DMS153 (cell line): Measurements from ENCODE around the gene EIF5A2.
"Not testable (repeated sequence)": the region's sequence is repeated elsewhere in the genome, so short reads cannot be mapped to it uniquely, and the experiment has no call there.

Source experiments
- DNase-seq: peaks from one replicate; lab custom pipeline; 2025; lab: John Stamatoyannopoulos, UW

Gene EIF5A2

DNA sequence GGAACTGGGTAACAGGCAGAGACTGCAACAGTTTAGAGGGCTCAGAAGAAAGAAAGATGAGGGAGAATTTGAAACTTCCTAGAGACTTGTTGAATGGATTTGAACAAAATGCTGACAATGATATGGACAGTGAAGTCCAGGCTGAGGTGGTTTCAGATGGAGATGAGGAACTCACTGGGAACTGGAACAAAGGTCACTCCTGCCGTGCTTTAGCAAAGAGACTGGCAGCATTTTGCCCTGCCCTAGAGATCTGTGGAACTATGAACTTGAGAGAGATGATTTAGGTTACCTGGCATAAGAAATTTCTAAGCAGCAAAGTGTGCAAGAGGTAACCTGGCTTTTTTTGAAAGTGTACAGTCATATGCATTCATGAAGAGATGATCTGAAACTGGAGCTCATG lies 11.7 kb downstream of the EIF5A2 start:
- DNase-seq = no peak

DNA sequence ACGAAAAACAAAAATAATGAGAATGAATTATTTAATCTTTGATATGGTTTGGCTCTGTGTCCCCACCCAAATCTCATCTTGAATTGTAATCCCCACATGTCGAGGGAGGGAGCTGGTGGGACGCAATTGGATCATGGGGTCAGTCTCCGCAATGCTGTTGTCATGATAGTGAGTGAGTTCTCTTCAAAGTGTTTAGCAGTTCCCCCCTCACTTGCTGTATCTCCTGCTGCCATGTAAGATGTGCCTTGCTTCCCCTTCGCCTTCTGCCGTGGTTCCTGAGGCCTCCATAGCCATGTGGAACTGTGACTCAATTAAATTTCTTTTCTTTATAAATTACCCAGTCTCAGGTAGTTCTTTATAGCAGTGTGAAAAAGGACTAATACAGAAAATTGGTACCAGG lies 12.1 kb downstream of the EIF5A2 start:
- DNase-seq = not testable (repeated sequence)

GRCh38 chr3:170893895-170894294 lies 14.5 kb downstream of the EIF5A2 start:
- no peak for DNase-seq

- no peak for DNase-seq
Observed at GRCh38 chr3:170889630-170890029, 18.8 kb downstream of the EIF5A2 start.

GRCh38 chr3:170889132-170889531 lies 19.3 kb downstream of the EIF5A2 start:
- DNase-seq = no peak

- not testable (repeated sequence) for DNase-seq
Observed at GRCh38 chr3:170884109-170884930, 24.1 kb downstream of the EIF5A2 start.

DNA sequence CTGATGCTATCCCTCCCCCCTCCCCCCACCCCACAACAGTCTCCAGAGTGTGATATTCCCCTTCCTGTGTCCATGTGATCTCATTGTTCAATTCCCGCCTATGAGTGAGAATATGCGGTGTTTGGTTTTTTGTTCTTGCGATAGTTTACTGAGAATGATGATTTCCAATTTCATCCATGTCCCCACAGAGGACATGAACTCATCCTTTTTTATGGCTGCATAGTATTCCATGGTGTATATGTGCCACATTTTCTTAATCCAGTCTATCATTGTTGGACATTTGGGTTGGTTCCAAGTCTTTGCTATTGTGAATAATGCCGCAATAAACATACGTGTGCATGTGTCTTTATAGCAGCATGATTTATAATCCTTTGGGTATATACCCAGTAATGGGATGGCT lies 29.7 kb downstream of the EIF5A2 start:
- DNase-seq = not testable (repeated sequence)

DNA sequence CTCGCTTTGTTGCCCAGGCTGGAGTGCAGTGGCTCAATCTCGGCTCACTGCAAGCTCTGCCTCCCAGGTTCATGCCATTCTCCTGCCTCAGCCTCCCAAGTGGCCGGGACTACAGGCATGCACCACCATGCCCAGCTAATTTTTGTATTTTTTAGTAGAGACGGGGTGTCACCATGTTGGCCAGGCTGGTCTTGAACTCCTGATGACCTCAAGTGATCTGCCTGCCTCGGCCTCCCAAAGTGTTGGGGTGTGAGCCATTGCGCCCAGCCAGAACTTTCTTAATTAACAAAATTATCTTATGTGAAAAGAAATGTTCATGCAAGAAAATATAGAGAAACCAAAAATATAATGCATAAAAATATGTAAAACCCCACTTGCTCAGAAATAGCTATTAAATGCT lies 31.1 kb downstream of the EIF5A2 start:
- not testable (repeated sequence) for DNase-seq

DNA sequence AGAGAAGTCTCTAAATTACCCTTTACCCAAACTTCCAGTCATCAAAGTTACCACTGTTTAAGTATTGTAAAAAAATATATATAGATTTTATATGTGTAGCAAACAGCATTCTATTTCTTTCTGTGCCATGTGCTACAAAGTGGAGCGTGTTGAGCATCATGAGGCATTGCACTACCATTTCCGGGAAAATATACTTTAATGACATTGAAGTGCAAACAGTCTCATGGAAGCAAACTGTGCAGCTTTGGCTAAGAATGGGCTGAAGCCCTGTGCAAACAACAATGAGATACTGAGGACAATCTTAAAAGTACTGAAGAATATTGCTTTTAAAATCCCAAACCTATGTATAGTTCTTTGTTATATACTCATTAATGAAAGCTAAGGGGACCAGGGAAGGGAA lies 31.9 kb downstream of the EIF5A2 start:
- no peak for DNase-seq

DNA sequence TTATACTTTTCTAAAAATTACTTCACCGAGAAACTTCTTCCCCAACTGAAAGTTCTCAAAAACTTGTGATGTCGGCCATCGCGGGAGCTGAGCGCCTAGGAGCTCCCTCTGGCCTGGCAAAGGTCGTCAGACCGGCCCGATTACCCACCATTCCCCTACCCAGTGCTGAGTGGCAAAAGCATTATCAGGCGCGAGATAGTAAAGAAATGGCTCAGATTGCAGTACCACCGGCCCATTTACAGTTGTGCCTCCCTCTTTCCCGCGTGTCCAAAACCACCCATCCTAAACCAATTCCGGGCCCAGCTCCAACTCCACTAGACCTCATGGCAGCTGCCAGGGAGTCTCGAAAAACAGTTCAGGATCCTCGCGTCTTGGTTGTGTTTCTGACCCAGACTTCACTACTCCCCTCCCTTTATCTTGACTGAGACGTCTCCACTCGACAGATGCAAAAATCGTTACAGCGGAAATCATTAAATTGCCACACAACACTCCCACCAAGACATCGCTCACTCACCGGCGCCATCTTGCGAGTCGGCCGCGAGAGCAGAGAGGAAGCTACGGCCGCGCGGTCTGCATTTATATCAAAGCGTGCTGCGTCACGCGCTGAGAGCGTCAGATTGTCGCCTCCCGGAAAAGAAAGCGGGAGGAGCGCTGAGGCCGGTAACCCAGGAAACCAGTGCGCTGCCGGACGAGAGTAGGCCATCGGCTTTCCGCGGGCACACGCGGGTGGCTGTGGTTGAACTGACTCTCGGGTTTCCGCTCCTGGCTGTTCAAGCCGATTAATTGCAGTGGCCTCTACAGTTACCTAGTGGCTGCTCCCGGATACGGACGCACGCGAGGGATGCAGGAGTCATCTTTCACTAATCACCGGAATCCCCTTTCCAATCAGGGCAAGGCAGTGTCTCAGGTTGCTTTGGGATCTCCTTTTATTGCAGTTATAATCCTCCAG lies 38.5 kb downstream of the EIF5A2 start, which contains the start of gene RPL22L1:
Gene RPL22L1 (minus strand): TSS at position 551 of the 949 bp plus-strand sequence. CDS start 28 bp downstream, at position 523.
- no peak for DNase-seq

- no peak for DNase-seq
Observed at GRCh38 chr3:170869239-170869590, 39.2 kb downstream of the EIF5A2 start.

DNA sequence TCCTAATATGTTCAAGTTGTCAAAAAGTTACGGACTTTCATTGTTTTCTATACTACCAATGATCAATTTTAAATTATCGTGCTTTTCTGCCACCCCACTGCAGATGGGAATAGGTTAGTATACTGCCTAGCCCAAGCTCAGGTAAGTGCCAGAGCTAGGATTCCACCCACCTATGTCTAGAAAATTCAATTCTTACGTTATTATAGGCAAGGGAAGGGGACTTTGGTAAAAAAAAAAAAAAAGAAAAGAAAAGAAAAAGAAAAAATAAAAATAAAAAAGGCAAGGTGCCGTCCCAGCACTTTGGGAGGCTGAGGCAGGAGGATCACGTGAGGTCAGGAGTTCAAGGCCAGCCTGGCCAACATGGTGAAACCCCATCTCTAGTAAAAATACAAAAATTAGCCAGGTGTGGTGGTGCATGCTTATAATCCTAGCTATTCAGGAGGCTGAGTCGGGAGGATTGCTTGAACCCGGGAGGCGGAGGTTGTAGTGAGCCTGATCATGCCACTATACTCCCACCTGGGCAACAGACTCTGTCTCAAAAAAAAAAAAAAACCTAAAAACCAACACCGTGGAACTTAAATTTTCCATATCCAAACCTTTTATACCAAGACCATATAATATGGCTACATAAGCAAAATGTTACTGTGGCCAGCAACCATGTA lies 39.7 kb downstream of the EIF5A2 start:
- no peak for DNase-seq

GRCh38 chr3:170867143-170867937 lies 41.1 kb downstream of the EIF5A2 start:
- DNase-seq = no peak

DNA sequence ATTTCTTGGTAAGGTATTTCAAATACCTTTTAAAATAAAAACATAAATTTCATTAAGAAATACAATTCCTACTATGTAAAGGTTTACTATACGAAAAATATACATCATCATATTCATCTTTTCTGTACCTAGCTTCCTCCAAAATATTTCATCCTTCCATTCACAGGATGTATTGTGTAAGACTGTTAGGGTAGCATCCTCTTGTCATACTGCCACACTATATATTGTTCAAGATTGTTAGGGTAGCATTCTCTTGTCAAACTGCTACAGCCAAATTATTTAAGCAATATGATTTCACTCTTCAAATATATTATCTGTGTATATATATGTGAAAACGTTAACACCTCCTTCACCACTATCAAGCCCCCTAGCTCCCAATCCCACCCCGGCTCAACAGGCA lies 41.9 kb downstream of the EIF5A2 start:
- DNase-seq = no peak

DNA sequence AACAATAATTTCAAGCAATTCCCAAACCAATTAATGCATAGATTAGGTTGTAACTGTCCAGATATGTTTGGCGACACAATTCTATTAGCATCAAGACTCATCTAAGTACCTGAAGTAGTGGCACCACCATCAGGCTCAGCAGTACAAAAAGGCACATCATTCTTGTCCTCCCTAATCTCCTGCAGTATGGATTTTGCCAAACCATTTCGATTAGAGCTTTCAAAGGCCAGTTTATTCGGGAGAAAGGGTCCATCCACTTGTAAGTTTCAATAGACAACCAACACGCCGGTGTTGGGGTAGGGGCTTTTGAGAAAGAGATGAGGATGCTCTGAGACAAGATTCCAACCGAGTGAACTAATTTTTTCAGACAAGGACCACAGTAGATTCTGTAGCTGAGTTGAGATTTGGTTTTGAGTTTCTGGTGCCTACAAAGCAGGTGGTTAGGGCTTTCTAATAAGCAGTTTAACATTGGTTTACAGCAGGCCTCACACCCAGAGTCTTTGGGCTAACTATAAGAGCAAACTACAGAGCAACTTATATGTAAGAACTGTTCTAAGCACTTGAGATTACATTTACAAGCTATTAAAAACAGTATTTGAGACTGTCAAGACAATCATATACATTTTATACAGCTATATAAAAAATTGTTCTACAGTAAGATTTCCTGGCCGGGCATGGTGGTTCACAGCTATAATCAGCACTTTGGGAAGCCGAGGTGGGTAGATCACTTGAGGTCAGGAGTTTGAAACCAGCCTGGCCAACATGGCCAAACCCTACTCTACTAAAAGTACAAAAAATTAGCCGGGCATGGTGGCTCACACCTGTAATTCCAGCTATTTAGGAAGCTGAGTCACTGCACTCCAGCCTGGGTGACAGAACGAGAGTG lies 43.0 kb downstream of the EIF5A2 start:
- no peak for DNase-seq

DNA sequence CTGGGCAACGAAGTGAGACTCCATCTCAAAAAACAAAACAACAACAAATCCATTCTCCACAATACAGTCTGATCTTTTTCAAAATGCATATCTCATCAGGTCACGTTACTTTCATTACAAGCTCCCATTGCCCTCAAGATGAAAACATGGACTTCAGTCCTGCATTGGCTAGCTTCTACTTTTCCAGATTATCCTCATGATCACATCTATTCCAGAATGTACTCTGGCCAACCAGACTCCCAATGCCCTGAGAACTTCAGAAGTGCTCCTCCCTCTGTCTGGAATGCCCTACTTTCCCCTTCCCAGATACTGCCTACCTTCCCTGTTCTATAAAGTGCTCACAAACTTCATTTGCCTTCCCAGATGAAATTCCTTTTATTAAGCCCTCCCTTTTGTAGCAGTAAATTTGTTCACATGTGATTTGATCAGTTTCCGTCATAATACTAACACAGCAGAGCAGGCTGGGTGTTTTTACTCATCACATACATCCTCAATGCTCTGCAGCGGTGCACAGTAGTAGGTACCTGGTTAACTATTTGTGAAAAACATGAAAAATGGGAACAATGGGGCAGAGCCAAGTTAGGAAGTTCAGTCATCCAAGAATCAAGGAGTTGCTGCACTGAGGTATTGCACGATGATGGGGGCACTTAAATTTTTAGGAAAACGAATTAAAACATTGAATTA lies 43.8 kb downstream of the EIF5A2 start:
- no peak for DNase-seq

DNA sequence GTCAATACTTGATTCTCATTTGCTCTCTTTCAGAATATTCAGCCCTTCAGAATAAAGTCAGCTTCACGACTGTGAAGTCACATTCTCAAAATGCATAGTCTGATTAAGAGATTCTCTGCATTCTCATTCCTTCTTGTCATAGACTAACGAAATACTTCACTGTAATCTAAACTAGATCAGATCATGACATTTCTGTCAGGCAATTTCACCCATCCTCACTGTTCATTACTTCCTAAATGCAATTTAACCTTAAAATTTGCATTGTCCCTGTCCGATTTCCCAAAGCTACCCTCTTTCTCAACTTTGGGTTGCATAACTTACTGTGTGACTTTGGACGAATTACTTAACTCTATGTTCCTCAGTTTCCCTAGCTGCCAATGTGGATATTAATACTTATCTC lies 44.6 kb downstream of the EIF5A2 start:
- DNase-seq = no peak

DNA sequence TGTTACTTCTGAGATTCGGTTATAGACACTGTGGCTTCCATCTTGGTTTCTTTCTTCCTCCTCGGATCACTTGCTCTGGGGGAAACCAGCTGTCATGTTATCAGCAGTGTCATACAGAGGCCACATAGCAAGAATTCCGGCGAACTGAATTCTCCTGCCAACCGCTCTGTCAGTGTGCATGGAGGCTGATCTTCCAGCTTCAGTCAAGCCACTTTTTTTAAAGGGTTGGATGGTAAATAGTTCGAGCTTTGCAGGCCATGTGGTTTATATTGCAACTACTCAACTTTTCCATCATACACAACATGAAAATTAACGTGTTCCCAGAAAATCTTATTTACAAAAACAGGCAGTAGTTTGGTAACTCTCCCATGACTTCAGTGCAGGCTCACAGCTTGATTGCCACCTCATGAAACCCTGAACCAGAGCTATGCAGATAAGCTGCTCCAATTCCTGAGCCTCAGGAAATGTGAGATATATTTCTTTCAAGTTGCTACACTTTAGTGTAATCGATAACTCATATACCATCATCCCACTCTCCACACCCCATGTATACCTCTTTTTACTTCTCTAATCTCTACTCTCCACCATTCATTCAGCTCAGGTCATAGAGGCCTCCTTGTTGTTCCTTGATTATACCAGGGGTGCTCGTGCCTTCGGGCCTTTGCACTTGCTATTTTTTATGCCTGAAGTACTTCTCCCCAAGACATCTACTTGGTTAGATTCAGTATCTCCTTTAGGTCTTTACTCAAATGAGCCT lies 45.6 kb downstream of the EIF5A2 start:
- DNase-seq = no peak

DNA sequence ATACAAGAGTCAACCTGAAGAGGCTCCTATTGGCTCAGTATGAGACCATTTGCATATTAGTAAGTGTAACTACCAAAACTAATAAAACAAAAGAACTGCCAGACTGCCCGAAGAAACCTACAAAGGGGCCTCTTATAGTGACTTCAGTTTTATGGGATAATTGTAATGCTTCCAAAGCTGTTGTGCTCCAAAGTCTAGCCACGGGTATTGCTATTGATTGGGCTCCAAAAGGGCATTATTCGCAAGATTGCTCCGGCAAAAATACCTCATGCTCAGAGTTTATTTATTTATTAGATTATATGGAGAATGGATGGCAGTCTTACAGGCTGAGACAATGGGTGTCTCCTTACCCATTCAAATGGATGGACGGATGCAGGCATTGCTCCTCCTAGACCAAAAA lies 49.8 kb downstream of the EIF5A2 start:
- no peak for DNase-seq
